ENCODE results near the gene UBP1. TPM values are rescaled to one million over a fixed set of nuclear protein-coding genes. Genes with fewer than 3 reads are reported as not detected.
"Not testable (repeated sequence)": the region's sequence is repeated elsewhere in the genome, so short reads cannot be mapped to it uniquely, and the experiment has no call there.

The UBP1 gene
- total RNA-seq, 1 experiment from 2014 or later, result 69.5 TPM

DNA sequence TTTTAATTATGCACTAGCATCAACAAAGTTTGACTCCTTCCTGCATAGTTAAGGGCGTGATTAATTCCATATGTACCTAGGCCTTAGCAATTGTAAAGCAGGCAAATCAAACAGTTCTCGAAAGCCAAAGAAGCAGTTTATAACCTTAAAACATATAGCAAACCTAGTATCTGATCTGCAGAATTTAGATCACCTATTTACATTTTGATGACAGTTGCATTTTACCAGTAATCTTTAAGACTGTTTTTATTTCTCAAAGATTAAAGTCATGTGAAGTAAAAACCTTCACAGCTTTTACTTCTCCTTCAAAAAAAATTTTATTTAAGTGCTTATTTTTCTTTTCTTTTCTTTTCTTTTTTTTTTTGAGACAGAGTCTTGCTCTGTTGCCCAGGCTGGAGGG is 20.9 kb upstream of the UBP1 start:
- Histone ChIP-seq H3K9me2 (ENCODE audit: insufficient read depth) (no peaks in the 10 kb centered on the region), H4K20me1 (ENCODE audit: insufficient read depth) (no peaks in the 10 kb centered on the region), H3K27me3 (ENCODE audit: insufficient read depth, low read length) (no peaks in the 10 kb centered on the region), H3K79me2 (ENCODE audit: insufficient read depth, low read length) (no peaks in the 10 kb centered on the region), H3K9me3 (ENCODE audit: control insufficient read depth in 1 of 2, insufficient read depth in 1 of 2, low read depth in 1 of 2, low read length in 2 of 2) (no peaks in the 10 kb centered on the region; a peak in 2 of 4 replicates), H3K4me1 (ENCODE audit: control insufficient read depth in 1 of 2, insufficient read depth in 2 of 2, low read length in 2 of 2) (no peaks in the 10 kb centered on the region), H3K9ac (ENCODE audit: low read length) (no peak overlapping the region), H2AFZ (ENCODE audit: low read depth, low read length, poor library complexity, severe bottlenecking) (no peak overlapping the region), H3K36me3 (ENCODE audit: control insufficient read depth in 1 of 2, insufficient read depth in 2 of 2, low read length in 2 of 2) (0 out of 4 replicates have a peak, but pooled peaks cover 0 to 3% of the 10 kb centered on the region in 2 experiments), H3K27ac (ENCODE audit: low read depth, low read length) (no peak overlapping the region), H3K4me2 (ENCODE audit: low read length) (no peak overlapping the region), H3K4me3 (replicated peaks in 1 of 2; ENCODE audit: low read depth in 1 of 2, low read length in 2 of 2) (no peak overlapping the region)
- POLR2A ChIA-PET, result interaction anchor here (1.2 kb wide), 1 partner anchor 20 kb away, joined by 3 read pairs; the partner anchor contains the start of gene UBP1
- no peak for DNase-seq (ENCODE audit: low read depth, low spot score)
- no peak for ATAC-seq
- no peak for TF ChIP-seq SP1 (IDR thresholded peaks at IDR 0.05; ENCODE audit: low read depth)
- no peak for TF ChIP-seq RAD21 (IDR thresholded peaks at IDR 0.05; ENCODE audit: low read depth)
- no peak for TF ChIP-seq ZNF274 (IDR thresholded peaks at IDR 0.05; ENCODE audit: low read depth, low read length)
- TF ChIP-seq, protein P1, sequence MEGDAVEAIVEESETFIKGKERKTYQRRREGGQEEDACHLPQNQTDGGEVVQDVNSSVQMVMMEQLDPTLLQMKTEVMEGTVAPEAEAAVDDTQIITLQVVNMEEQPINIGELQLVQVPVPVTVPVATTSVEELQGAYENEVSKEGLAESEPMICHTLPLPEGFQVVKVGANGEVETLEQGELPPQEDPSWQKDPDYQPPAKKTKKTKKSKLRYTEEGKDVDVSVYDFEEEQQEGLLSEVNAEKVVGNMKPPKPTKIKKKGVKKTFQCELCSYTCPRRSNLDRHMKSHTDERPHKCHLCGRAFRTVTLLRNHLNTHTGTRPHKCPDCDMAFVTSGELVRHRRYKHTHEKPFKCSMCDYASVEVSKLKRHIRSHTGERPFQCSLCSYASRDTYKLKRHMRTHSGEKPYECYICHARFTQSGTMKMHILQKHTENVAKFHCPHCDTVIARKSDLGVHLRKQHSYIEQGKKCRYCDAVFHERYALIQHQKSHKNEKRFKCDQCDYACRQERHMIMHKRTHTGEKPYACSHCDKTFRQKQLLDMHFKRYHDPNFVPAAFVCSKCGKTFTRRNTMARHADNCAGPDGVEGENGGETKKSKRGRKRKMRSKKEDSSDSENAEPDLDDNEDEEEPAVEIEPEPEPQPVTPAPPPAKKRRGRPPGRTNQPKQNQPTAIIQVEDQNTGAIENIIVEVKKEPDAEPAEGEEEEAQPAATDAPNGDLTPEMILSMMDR (IDR thresholded peaks at IDR 0.05 in 2 of 3, conservative IDR thresholded peaks at IDR 0.05 in 1 of 3; ENCODE audit: borderline replicate concordance in 1 of 3, insufficient read depth in 1 of 3, low read depth in 2 of 3, low read length in 2 of 3), result no peak
- TF ChIP-seq, protein P2, sequence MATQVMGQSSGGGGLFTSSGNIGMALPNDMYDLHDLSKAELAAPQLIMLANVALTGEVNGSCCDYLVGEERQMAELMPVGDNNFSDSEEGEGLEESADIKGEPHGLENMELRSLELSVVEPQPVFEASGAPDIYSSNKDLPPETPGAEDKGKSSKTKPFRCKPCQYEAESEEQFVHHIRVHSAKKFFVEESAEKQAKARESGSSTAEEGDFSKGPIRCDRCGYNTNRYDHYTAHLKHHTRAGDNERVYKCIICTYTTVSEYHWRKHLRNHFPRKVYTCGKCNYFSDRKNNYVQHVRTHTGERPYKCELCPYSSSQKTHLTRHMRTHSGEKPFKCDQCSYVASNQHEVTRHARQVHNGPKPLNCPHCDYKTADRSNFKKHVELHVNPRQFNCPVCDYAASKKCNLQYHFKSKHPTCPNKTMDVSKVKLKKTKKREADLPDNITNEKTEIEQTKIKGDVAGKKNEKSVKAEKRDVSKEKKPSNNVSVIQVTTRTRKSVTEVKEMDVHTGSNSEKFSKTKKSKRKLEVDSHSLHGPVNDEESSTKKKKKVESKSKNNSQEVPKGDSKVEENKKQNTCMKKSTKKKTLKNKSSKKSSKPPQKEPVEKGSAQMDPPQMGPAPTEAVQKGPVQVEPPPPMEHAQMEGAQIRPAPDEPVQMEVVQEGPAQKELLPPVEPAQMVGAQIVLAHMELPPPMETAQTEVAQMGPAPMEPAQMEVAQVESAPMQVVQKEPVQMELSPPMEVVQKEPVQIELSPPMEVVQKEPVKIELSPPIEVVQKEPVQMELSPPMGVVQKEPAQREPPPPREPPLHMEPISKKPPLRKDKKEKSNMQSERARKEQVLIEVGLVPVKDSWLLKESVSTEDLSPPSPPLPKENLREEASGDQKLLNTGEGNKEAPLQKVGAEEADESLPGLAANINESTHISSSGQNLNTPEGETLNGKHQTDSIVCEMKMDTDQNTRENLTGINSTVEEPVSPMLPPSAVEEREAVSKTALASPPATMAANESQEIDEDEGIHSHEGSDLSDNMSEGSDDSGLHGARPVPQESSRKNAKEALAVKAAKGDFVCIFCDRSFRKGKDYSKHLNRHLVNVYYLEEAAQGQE (IDR thresholded peaks at IDR 0.05; ENCODE audit: low read depth), result no peak
- TF ChIP-seq SRF (IDR thresholded peaks at IDR 0.05; ENCODE audit: low read depth), result no peak
- no peak for TF ChIP-seq SIN3A (IDR thresholded peaks at IDR 0.05; ENCODE audit: low read depth)
- TF ChIP-seq, protein P3, sequence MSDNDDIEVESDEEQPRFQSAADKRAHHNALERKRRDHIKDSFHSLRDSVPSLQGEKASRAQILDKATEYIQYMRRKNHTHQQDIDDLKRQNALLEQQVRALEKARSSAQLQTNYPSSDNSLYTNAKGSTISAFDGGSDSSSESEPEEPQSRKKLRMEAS (IDR thresholded peaks at IDR 0.05), result no peak
- no peak for TF ChIP-seq EGR1 (IDR thresholded peaks at IDR 0.05; ENCODE audit: low read depth)
- TF ChIP-seq CBX3 (IDR thresholded peaks at IDR 0.05; ENCODE audit: low read depth), result no peak
- TF ChIP-seq ZFX (IDR thresholded peaks at IDR 0.05), result no peak
- intact Hi-C loops (cut with micrococcal nuclease), result no loop called here
- RAD21 ChIA-PET (ENCODE audit: low non-redundant PET in 1 of 2, low total read pairs in 2 of 2, uncharacterized antibody in 2 of 2, unreplicated experiment in 2 of 2), result no interaction called here
- BruUV-seq (replicated peaks), result no TSS peak
- CTCF ChIA-PET, result no interaction called here

DNA sequence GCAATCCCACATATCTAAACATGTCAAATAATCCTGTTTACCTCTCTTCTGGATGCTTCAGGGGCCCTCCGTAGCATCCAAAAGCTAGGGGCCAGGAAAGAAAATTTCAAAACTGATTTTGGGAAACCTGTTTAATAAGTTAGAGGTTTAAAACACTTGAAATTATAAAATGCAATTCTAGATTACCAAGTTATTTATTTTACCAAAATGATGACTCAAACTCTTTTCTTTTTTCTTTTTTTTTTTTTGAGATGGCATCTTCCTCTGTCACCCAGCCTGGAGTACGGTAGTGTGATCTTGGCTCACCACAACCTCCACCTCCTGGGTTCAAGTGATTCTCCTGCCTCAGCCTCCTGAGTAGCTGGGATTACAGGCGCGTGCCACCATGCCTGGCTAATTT is 19.4 kb upstream of the UBP1 start:
- H3K27ac ChIP-seq (ENCODE audit: low read depth, low read length); intact Hi-C loops (cut with micrococcal nuclease); H3K4me2 ChIP-seq (ENCODE audit: low read length); H3K27me3 ChIP-seq (ENCODE audit: insufficient read depth, low read length); H4K20me1 ChIP-seq (ENCODE audit: insufficient read depth); ATAC-seq; H3K4me3 ChIP-seq (replicated peaks in 1 of 2; ENCODE audit: low read depth in 1 of 2, low read length in 2 of 2); H2AFZ ChIP-seq (ENCODE audit: low read depth, low read length, poor library complexity, severe bottlenecking); CTCF ChIA-PET; H3K79me2 ChIP-seq (ENCODE audit: insufficient read depth, low read length); H3K9me2 ChIP-seq (ENCODE audit: insufficient read depth); BruUV-seq (replicated peaks); POLR2A ChIA-PET; H3K9ac ChIP-seq (ENCODE audit: low read length); H3K4me1 ChIP-seq (ENCODE audit: control insufficient read depth in 1 of 2, insufficient read depth in 2 of 2, low read length in 2 of 2); DNase-seq (ENCODE audit: low read depth, low spot score); H3K9me3 ChIP-seq (ENCODE audit: control insufficient read depth in 1 of 2, insufficient read depth in 1 of 2, low read depth in 1 of 2, low read length in 2 of 2); H3K36me3 ChIP-seq (ENCODE audit: control insufficient read depth in 1 of 2, insufficient read depth in 2 of 2, low read length in 2 of 2); RAD21 ChIA-PET (ENCODE audit: low non-redundant PET in 1 of 2, low total read pairs in 2 of 2, uncharacterized antibody in 2 of 2, unreplicated experiment in 2 of 2): not testable (repeated sequence)
